MM.1S (cell line): Measurements from ENCODE around the gene NOX5.

Experiments
- DNase-seq: peaks from one replicate; pipeline ENCODE4 v3.0.0-alpha.2; 2015
- H2AFZ ChIP-seq: fragments of 300-600 bp; sonication (generic); 2 replicates; pipeline ENCODE4 v1.6.0; 2016; ENCODE audit warnings: antibody characterized with exemption, low read length
- H3F3A ChIP-seq: fragments of 300-600 bp; sonication (generic); 2 replicates; pipeline ENCODE4 v1.6.1; 2016; ENCODE audit warnings: mild to moderate bottlenecking, antibody characterized with exemption, low read length, moderate library complexity, mixed read lengths; ENCODE audit not compliant: insufficient read depth
- H3K27ac ChIP-seq: fragments of 300-600 bp; sonication (generic); 2 replicates; pipeline ENCODE4 v1.5.1; 2016; ENCODE audit warnings: mild to moderate bottlenecking, low read length
- H3K27me3 ChIP-seq: fragments of 300-600 bp; sonication (generic); replicated peaks from 2 replicates; pipeline ENCODE4 v1.6.0; 2016; ENCODE audit warnings: low read length; ENCODE audit not compliant: insufficient read depth
- H3K36me3 ChIP-seq: fragments of 300-600 bp; sonication (generic); replicated peaks from 2 replicates; pipeline ENCODE4 v1.6.1; 2016; ENCODE audit warnings: mild to moderate bottlenecking, low read length, mixed read lengths; ENCODE audit not compliant: insufficient read depth
- H3K4me1 ChIP-seq: fragments of 300-600 bp; sonication (generic); 2 replicates; pipeline ENCODE4 v1.6.1; 2016; ENCODE audit warnings: low read length, mixed read lengths
- H3K4me2 ChIP-seq: fragments of 300-600 bp; sonication (generic); 2 replicates; pipeline ENCODE4 v1.6.0; 2016; ENCODE audit warnings: low read depth, low read length
- H3K4me3 ChIP-seq: fragments of 300-600 bp; sonication (generic); 2 replicates; pipeline ENCODE4 v1.5.1; 2016; ENCODE audit warnings: low read length, mixed read lengths
- H3K79me2 ChIP-seq: fragments of 300-600 bp; sonication (generic); 2 replicates; pipeline ENCODE4 v1.6.1; 2016; ENCODE audit warnings: mixed run types, low read length, mixed read lengths
- H3K9ac ChIP-seq: fragments of 300-600 bp; sonication (generic); 2 replicates; pipeline ENCODE4 v1.6.1; 2016; ENCODE audit warnings: low read length, mixed read lengths
- H3K9me2 ChIP-seq: fragments of 300-600 bp; sonication (generic); replicated peaks from 2 replicates; pipeline ENCODE4 v1.6.1; 2016; ENCODE audit warnings: mild to moderate bottlenecking, low read length, mixed read lengths; ENCODE audit not compliant: insufficient read depth
- H3K9me3 ChIP-seq: fragments of 300-600 bp; sonication (generic); replicated peaks from 2 replicates; pipeline ENCODE4 v1.6.1; 2016; ENCODE audit warnings: mild to moderate bottlenecking, low read length, mixed read lengths; ENCODE audit not compliant: insufficient read depth
- H4K20me1 ChIP-seq: fragments of 300-600 bp; sonication (generic); 2 replicates; pipeline ENCODE4 v1.6.1; 2016; ENCODE audit warnings: mild to moderate bottlenecking, low read length, moderate library complexity, mixed read lengths; ENCODE audit not compliant: insufficient read depth
- CTCF ChIP-seq: fragments of 300-600 bp; sonication (generic); IDR thresholded peaks from 2 replicates; pipeline ENCODE4 v1.5.1; 2016; ENCODE audit warnings: antibody characterized with exemption, low read length, mixed read lengths
- EZH2 ChIP-seq: fragments of 300-600 bp; sonication (generic); optimal IDR thresholded peaks from 2 replicates; pipeline ENCODE3; 2017; ENCODE audit warnings: low read depth, mild to moderate bottlenecking, antibody characterized with exemption, low read length, mixed read lengths
- EZH2phosphoT487 ChIP-seq: fragments of 300-600 bp; sonication (generic); IDR thresholded peaks from 2 replicates; pipeline ENCODE4 v1.6.1; 2018; ENCODE audit warnings: antibody characterized with exemption, low read length

The NOX5 gene

GRCh38 chr15:69038508-69038907 lies 24.0 kb downstream of the NOX5 start:
- Histone ChIP-seq H3K4me3 (no peak overlapping the region), H3K36me3 (no peaks in the 10 kb centered on the region), H3K79me2 (no peaks in the 10 kb centered on the region), H3K4me1 (no peaks in the 10 kb centered on the region), H3K4me2 (no peak overlapping the region), H2AFZ (no peak overlapping the region), H3K27me3 (no peaks in the 10 kb centered on the region), H3F3A (no peaks in the 10 kb centered on the region), H3K9me3 (no peaks in the 10 kb centered on the region), H3K27ac (no peak overlapping the region), H4K20me1 (no peaks in the 10 kb centered on the region), H3K9ac (no peak overlapping the region), H3K9me2 (no peaks in the 10 kb centered on the region)
- TF ChIP-seq EZH2 (no peak), EZH2phosphoT487 (no peak), CTCF (no peak)
- no peak for DNase-seq

DNA sequence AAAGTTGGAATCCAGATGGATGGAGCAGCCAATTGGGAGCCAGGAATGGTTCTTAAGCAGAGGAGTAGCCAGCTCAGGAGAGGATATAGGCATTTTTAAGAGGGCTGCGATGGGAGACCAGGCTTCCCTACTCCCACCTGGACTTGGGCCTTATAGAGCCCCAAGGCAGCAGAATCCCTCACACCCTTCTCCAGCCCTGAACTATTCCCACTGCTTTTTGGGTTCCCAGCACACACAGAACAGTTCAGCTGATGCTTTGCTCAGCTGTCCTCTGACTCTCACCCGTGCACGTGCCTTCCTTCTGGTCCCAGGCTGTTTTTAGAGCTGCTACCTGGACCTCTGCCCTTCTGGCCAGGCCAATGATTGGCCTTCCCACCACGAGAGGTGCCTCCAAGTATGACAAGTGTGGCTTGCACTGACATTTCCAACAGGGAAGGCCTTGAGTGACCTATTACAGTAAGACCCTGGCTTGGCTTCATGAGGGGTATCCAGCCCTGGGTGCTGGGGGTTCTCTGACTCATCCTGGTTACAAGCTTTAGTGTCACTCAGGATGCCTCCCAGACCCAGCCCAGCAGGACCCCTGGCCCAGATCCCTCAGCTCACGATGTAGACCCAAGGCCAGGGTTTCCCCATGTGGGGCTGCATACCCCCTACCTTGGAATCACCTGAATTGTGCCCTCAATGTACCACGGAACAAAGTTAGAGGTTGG lies 25.2 kb downstream of the NOX5 start:
- H3K4me1 ChIP-seq, result no peaks in the 10 kb centered on the region
- no peak overlapping the region for H3K27ac ChIP-seq
- H3K4me2 ChIP-seq, result no peak overlapping the region
- no peak overlapping the region for H3K4me3 ChIP-seq
- no peaks in the 10 kb centered on the region for H3K9me3 ChIP-seq
- H3F3A ChIP-seq, result no peaks in the 10 kb centered on the region
- H3K9me2 ChIP-seq, result no peaks in the 10 kb centered on the region
- no peaks in the 10 kb centered on the region for H3K79me2 ChIP-seq
- H3K27me3 ChIP-seq, result no peaks in the 10 kb centered on the region
- TF ChIP-seq EZH2phosphoT487 (no peak), CTCF (no peak), EZH2 (no peak)
- no peak overlapping the region for H3K9ac ChIP-seq
- no peaks in the 10 kb centered on the region for H3K36me3 ChIP-seq
- H2AFZ ChIP-seq, result no peak overlapping the region
- DNase-seq, result no peak
- H4K20me1 ChIP-seq, result no peaks in the 10 kb centered on the region

DNA sequence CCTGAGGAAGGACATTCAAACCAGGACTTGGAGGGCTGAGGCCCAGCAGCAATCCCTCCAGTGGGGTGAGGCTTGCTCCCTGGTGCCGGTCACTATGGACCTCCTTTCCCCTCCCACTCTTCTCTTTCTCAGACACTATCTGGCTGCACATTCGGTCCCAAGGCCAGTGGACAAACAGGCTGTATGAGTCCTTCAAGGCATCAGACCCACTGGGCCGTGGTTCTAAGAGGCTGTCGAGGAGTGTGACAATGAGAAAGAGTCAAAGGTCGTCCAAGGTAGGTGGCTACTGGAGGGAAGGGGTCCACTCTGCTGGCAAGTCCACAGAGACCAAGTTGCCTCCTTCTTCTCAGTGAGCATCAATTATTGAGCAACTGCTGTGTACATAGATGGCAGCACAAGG lies 28.0 kb downstream of the NOX5 start:
- DNase-seq, result no peak
- Histone ChIP-seq H3K79me2 (no peaks in the 10 kb centered on the region), H3K27me3 (no peaks in the 10 kb centered on the region), H3K36me3 (no peaks in the 10 kb centered on the region), H3K27ac (no peak overlapping the region), H3K4me2 (no peak overlapping the region), H3F3A (no peaks in the 10 kb centered on the region), H2AFZ (no peak overlapping the region), H3K4me1 (no peaks in the 10 kb centered on the region), H4K20me1 (no peaks in the 10 kb centered on the region), H3K9me3 (no peaks in the 10 kb centered on the region), H3K9me2 (no peaks in the 10 kb centered on the region), H3K9ac (no peak overlapping the region), H3K4me3 (no peak overlapping the region)
- TF ChIP-seq EZH2phosphoT487 (no peak), EZH2 (no peak), CTCF (no peak)
